Heart left ventricle (tissue), 16 donors: ENCODE data around the gene DDN. TPM values are rescaled to one million over a fixed set of nuclear protein-coding genes. Genes with fewer than 3 reads are reported as not detected.

Source experiments
- ATAC-seq, 4 donors: fragments of 200-7000 bp; cut with Tn5 transposase; one replicate each; pipeline ENCODE4 v1.9.1; 2020 to 2022; ENCODE audit warnings: moderate library complexity in 4 of 4, mild to moderate bottlenecking in 3 of 4, moderate number of reproducible peaks in 1 of 4
- DNase-seq, 5 donors: peaks; one replicate each; pipeline ENCODE4 v3.0.0-alpha.2; 2020
- H3K27ac ChIP-seq, 12 donors: fragments of 200-600 bp; sonication (generic) in 4 of 12; one replicate each; pipeline versions ENCODE4 v1.5.0 to v1.8.0; 2016 to 2022; ENCODE audit warnings: mild to moderate bottlenecking in 2 of 12
- H3K27me3 ChIP-seq, 9 donors: fragments of 200-600 bp; sonication (generic) in 2 of 9; one replicate each; pipeline versions ENCODE4 v1.5.1 to v1.8.0; 2016 to 2022; ENCODE audit warnings: mild to moderate bottlenecking in 3 of 9
- H3K36me3 ChIP-seq, 9 donors: fragments of 200-600 bp; sonication (generic) in 2 of 9; one replicate each; pipeline versions ENCODE4 v1.5.0 to v1.8.0; 2018 to 2022; ENCODE audit warnings: mild to moderate bottlenecking in 2 of 9
- H3K4me1 ChIP-seq, 12 donors: fragments of 200-600 bp; sonication (generic) in 4 of 12; one replicate each; pipeline versions ENCODE4 v1.5.0 to v1.8.0; 2016 to 2022; ENCODE audit warnings: mild to moderate bottlenecking in 3 of 12
- H3K4me3 ChIP-seq, 12 donors: fragments of 200-600 bp; sonication (generic) in 4 of 12; one replicate each; pipeline versions ENCODE4 v1.5.0 to v1.8.0; 2017 to 2022; ENCODE audit warnings: mild to moderate bottlenecking in 9 of 12, moderate library complexity in 4 of 12
- H3K9me3 ChIP-seq, 12 donors: fragments of 200-600 bp; sonication (generic) in 4 of 12; one replicate each; pipeline versions ENCODE4 v1.5.0 to v1.8.0; 2016 to 2022; ENCODE audit warnings: mild to moderate bottlenecking in 1 of 12
- POLR2A ChIP-seq, 2 donors: fragments of 450-650 bp; IDR thresholded peaks; one replicate each; pipeline ENCODE4 v1.6.1; 2017; ENCODE audit warnings: antibody characterized with exemption in 2 of 2, mild to moderate bottlenecking in 2 of 2, moderate library complexity in 2 of 2
- WGBS, 4 donors: extraction: QIAGEN DNeasy Blood & Tissue Kit in 2 of 4; methylation state at CpG; one replicate each; pipeline versions ENCODE4 v1.1.5 to v1.1.7; 2013 to 2018; 5-methylcytosine and 5-hydroxymethylcytosine counted together
- intact Hi-C, 10 donors: fragments of 100-400 bp; cut with DNase I; formaldehyde crosslinking; loops; one replicate each; pipeline versions ENCODE4 v1.11.1 to v1.14.2; 2022
- polyA plus RNA-seq, 2 donors: library from polyadenylated mRNA; stranded (reverse); fragments of 200-250 nt; gene quantifications; one replicate each; pipeline ENCODE4 v1.2.3, GENCODE V29; 2013
- total RNA-seq, 9 donors: library from RNA; depleted of rRNA in 2 of 9; stranded (reverse); fragments of >200 nt in 2 of 9; fragmentation: NEBNext Ultra II Directional in 3 of 9; extraction: Animal tissue kit (Norgen Biotek cat#: 25700) in 3 of 9; gene quantifications; one replicate each; pipeline versions ENCODE4 v1.1.0 to v1.2.4, GENCODE V29; 2016 to 2023
- TF ChIP-seq, protein P1 (sequence below), 12 donors: fragments of 200-600 bp; sonication (generic) in 4 of 12; IDR thresholded peaks; one replicate each; pipeline versions ENCODE4 v1.5.0 to v1.8.0; 2018 to 2022; ENCODE audit warnings: antibody characterized with exemption in 12 of 12, mild to moderate bottlenecking in 5 of 12
- donor health status: ischemic (EF 13 %, LVEDD 7.1; RV severe dilation, severe dysfunction).
- donor health status: healthy with polysubstance abuse.
- donor health status: DM: no; HTN: yes; CAD: no.
- donor health status: DM: no; HTN: no; CAD: no.
- donor health status: ischemic (EF 25% LVEDD 6.9; RV normal size, moderate dysfunction).
- donor health status: ischemic (EF 25% LVEDD 5.7; RV mildly dilated, moderate dysfunction).
- donor health status: healthy.
- donor health status: DM: yes; HTN: yes; CAD: no.
- donor health status: ischemic (EF 35%, LVEDD 5.7; RV mildly dilated, moderate dysfunction).
- donor health status: nonischemic (EF 11% LVEDD 7.7; RV severe dilation, severe dysfunction).
- donor health status: DM: yes; HTN: yes; CAD: no.
- donor health status: PGD.
- donor health status: ischemic (EF 29% LVEDD 5.4; RV normal size, mild dysfunction).
- donor health status: nonischemic (EF 23%, LVEDD 6.1; RV moderate dilation, normal function).

The DDN gene
- total and polyA plus RNA-seq, 11 donors = 0.40 to 2.8 (median 0.95) TPM

GRCh38 chr12:49021292-49021915 lies 22.2 kb upstream of the DDN start:
- H3K27ac ChIP-seq = no peak overlapping the region
- ATAC-seq (no peak), DNase-seq (peak in 1 of 5 donors; percentile 36)
- WGBS, 4 donors = 77 to 81% (median 81%) methylated on average over 9 to 11 of the region's 11 CpGs
- no peaks in the 10 kb centered on the region for H3K9me3 ChIP-seq
- H3K36me3 ChIP-seq = peaks cover 0 to 59% (median 56%) of the 10 kb centered on the region in 9 donors
- no peaks in the 10 kb centered on the region for H3K27me3 ChIP-seq
- intact Hi-C loops = loop anchor here in 1 of 10 donors (5.0 kb wide), 1 partner anchor 36 kb away; no protein-coding TSS in a partner anchor
- H3K4me1 ChIP-seq = peaks cover 0 to 25% (median 17%) of the 10 kb centered on the region in 12 donors
- TF ChIP-seq POLR2A (IDR thresholded peaks at IDR 0.05) = no peak
- TF ChIP-seq, protein P1, sequence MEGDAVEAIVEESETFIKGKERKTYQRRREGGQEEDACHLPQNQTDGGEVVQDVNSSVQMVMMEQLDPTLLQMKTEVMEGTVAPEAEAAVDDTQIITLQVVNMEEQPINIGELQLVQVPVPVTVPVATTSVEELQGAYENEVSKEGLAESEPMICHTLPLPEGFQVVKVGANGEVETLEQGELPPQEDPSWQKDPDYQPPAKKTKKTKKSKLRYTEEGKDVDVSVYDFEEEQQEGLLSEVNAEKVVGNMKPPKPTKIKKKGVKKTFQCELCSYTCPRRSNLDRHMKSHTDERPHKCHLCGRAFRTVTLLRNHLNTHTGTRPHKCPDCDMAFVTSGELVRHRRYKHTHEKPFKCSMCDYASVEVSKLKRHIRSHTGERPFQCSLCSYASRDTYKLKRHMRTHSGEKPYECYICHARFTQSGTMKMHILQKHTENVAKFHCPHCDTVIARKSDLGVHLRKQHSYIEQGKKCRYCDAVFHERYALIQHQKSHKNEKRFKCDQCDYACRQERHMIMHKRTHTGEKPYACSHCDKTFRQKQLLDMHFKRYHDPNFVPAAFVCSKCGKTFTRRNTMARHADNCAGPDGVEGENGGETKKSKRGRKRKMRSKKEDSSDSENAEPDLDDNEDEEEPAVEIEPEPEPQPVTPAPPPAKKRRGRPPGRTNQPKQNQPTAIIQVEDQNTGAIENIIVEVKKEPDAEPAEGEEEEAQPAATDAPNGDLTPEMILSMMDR (IDR thresholded peaks at IDR 0.05) = no peak
- H3K4me3 ChIP-seq = no peak overlapping the region

- peaks cover 0 to 31% (median 19%) of the 10 kb centered on the region in 12 donors for H3K4me1 ChIP-seq
- 78 to 88% (median 82%) methylated on average over 6 of the region's 6 CpGs for WGBS, 4 donors
- DNase-seq (peak in 2 of 5 donors; percentile 19 to 28), ATAC-seq (no peak)
- peak overlapping the region in 2 of 12 donors; percentile 95 to 96 for H3K27ac ChIP-seq
- H3K27me3 ChIP-seq = no peaks in the 10 kb centered on the region
- TF ChIP-seq POLR2A (IDR thresholded peaks at IDR 0.05) = no peak
- TF ChIP-seq, protein P1 (IDR thresholded peaks at IDR 0.05) = no peak
- H3K36me3 ChIP-seq = peaks cover 0 to 49% (median 46%) of the 10 kb centered on the region in 9 donors
- H3K9me3 ChIP-seq = no peaks in the 10 kb centered on the region
- intact Hi-C loops = loop anchor here in 1 of 10 donors (5.0 kb wide), 1 partner anchor 37 kb away; no protein-coding TSS in a partner anchor
- no peak overlapping the region for H3K4me3 ChIP-seq
Measured at GRCh38 chr12:49020441-49020840, 21.3 kb upstream of the DDN start.

DNA sequence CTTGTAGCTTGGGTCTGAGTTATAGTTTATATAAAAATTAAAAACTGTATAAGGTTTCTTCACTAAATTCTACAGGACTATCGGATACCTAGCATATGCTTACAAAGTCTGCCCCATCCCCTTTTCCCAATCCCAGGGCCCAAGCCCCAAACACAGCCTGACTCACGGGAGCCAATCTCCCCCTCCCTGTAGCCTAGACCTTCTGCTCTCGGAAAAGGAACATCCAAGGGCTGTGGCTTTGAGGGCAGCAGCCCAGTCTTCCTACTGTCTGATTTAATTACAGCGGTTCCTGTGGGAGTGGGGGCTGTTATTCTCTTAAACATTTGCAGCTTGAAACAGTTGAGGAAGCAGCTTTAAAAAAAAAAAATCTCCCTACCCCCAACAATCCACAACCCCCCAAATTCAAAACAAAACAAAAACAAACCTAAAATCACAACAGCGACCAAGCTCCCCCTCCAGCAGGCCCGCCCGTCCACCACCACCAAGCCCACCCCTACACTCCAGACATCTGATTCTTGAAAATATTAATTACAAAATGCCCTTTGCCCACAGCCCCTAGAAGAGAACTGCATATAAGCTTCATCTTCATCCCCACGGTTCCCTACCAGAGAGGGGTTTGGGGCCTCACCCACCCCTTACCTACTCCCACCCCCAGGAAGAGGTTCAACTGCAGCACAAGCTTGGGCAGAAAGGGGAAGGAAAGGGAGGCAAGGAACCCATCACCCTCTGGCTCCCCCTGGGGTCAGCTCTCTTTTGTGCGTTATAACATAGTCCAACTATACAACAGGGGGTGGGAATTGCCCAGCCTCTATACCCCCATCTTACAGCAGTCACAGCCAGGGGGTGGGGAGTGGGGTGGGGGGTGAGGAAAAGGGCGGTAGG lies 20.5 kb upstream of the DDN start:
- ATAC-seq (no peak), DNase-seq (peak in 2 of 5 donors; percentile 31 to 55)
- TF ChIP-seq POLR2A (IDR thresholded peaks at IDR 0.05) = no peak
- TF ChIP-seq, protein P1 (IDR thresholded peaks at IDR 0.05) = peak in 4 of 12 donors; percentile 15 to 29 (median 16)
- H3K9me3 ChIP-seq = no peaks in the 10 kb centered on the region
- intact Hi-C loops = loop anchor here in 4 of 10 donors (2.0 to 5.0 kb wide), 2 partner anchors 38 to 41 kb away; partner anchors contain the start of gene KMT2D (in 1 of the 4)
- H3K36me3 ChIP-seq = peaks cover 0 to 42% (median 39%) of the 10 kb centered on the region in 9 donors
- peak overlapping the region in 8 of 12 donors; percentile 74 to 90 (median 82) for H3K4me3 ChIP-seq
- peaks cover 0 to 36% (median 25%) of the 10 kb centered on the region in 12 donors for H3K4me1 ChIP-seq
- H3K27me3 ChIP-seq = no peaks in the 10 kb centered on the region
- 69 to 73% (median 71%) methylated on average over 10 of the region's 10 CpGs for WGBS, 4 donors
- peak overlapping the region; percentile 78 to 99 (median 95) for H3K27ac ChIP-seq
